MCF 10A (cell line): ENCODE results near the gene CHMP5. TPM values are rescaled to one million over a fixed set of nuclear protein-coding genes. Genes with fewer than 3 reads are reported as not detected.

Experiments
- BruUV-seq: library from RNA; stranded (reverse); fragments of 400-500 nt; replicated peaks from 2 replicates; lab custom pipeline; 2021; lab: Mats Ljungman, UMichigan
- CTCF ChIA-PET: fragments of 300-600 bp; sonication (Branson Sonifier 250); formaldehyde crosslinking; extraction: SDS; loops from one replicate; lab custom pipeline; 2021; ENCODE audit warnings: antibody characterized with exemption, inconsistent platforms; lab: Yijun Ruan, JAX
- POLR2A ChIA-PET: fragments of 300-600, 350-650 bp; sonication (Branson Sonifier 250); formaldehyde crosslinking; extraction: SDS; loops from one replicate; lab custom pipeline; 2020; ENCODE audit warnings: antibody characterized with exemption, inconsistent platforms; lab: Yijun Ruan, JAX
- DNase-seq: peaks from one replicate; pipeline ENCODE4 v3.0.0-alpha.2; 2018; ENCODE audit not compliant: unreplicated experiment
- H3K27ac Mint-ChIP-seq: one replicate; pipeline ENCODE4 v1.8.0; 2022; ENCODE audit warnings: mild to moderate bottlenecking, low read depth, mixed read lengths; ENCODE audit not compliant: unreplicated experiment
- H3K27me3 Mint-ChIP-seq: one replicate; pipeline ENCODE4 v1.8.0; 2022; ENCODE audit warnings: mixed read lengths; ENCODE audit not compliant: insufficient read depth, unreplicated experiment
- H3K36me3 Mint-ChIP-seq: one replicate; pipeline ENCODE4 v1.8.0; 2022; ENCODE audit warnings: mild to moderate bottlenecking, moderate library complexity, mixed read lengths; ENCODE audit not compliant: insufficient read depth, unreplicated experiment
- H3K4me1 Mint-ChIP-seq: one replicate; pipeline ENCODE4 v1.8.0; 2022; ENCODE audit warnings: mixed read lengths; ENCODE audit not compliant: insufficient read depth, unreplicated experiment
- H3K4me3 Mint-ChIP-seq: one replicate; pipeline ENCODE4 v1.8.0; 2022; ENCODE audit warnings: mild to moderate bottlenecking, moderate library complexity, mixed read lengths; ENCODE audit not compliant: unreplicated experiment
- H3K9me3 Mint-ChIP-seq: one replicate; pipeline ENCODE4 v1.8.0; 2022; ENCODE audit warnings: mixed read lengths; ENCODE audit not compliant: unreplicated experiment
- intact Hi-C: fragments of 100-400 bp; cut with micrococcal nuclease; formaldehyde crosslinking; loops from 2 replicates; pipeline ENCODE4 v1.14.1; 2022
- total RNA-seq: library from RNA; stranded (reverse); gene quantifications from 2 replicates; pipeline ENCODE4 v1.2.3, GENCODE V29; 2022
- TF ChIP-seq, protein P1 (sequence below): fragments of 200-600 bp; IDR thresholded peaks from one replicate; pipeline ENCODE4 v1.8.0; 2022; ENCODE audit warnings: antibody characterized with exemption, mild to moderate bottlenecking; ENCODE audit not compliant: unreplicated experiment

CHMP5 gene
- total RNA-seq, 1 experiment from 2014 or later = 67.6 TPM

GRCh38 chr9:33227008-33227398 lies 37.8 kb upstream of the CHMP5 start:
- ChIA-PET POLR2A (interaction anchor here (0.7 to 6.7 kb wide), 11 partner anchors 8 to 247 kb away, joined by 3 to 53 read pairs (median 7); partner anchors contain the start of genes BAG1, CHMP5, NFX1 and NOL6), CTCF (interaction anchor here (0.5 to 3.9 kb wide), 22 partner anchors 10 to 239 kb away, joined by 3 to 32 read pairs (median 5); partner anchors contain the start of genes BAG1, CHMP5 and SMU1)
- Mint-ChIP-seq H3K27me3 (no peaks in the 10 kb centered on the region), H3K36me3 (no peaks in the 10 kb centered on the region), H3K4me1 (peaks cover 45% of the 10 kb centered on the region), H3K4me3 (no peak overlapping the region), H3K27ac (no peak overlapping the region), H3K9me3 (no peaks in the 10 kb centered on the region)
- no peak for DNase-seq
- no TSS peak for BruUV-seq
- intact Hi-C loops = loop anchor here (5.0 to 10.0 kb wide), 2 partner anchors 240 to 642 kb away; no protein-coding TSS in a partner anchor
- TF ChIP-seq, protein P1, sequence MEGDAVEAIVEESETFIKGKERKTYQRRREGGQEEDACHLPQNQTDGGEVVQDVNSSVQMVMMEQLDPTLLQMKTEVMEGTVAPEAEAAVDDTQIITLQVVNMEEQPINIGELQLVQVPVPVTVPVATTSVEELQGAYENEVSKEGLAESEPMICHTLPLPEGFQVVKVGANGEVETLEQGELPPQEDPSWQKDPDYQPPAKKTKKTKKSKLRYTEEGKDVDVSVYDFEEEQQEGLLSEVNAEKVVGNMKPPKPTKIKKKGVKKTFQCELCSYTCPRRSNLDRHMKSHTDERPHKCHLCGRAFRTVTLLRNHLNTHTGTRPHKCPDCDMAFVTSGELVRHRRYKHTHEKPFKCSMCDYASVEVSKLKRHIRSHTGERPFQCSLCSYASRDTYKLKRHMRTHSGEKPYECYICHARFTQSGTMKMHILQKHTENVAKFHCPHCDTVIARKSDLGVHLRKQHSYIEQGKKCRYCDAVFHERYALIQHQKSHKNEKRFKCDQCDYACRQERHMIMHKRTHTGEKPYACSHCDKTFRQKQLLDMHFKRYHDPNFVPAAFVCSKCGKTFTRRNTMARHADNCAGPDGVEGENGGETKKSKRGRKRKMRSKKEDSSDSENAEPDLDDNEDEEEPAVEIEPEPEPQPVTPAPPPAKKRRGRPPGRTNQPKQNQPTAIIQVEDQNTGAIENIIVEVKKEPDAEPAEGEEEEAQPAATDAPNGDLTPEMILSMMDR = no peak

DNA sequence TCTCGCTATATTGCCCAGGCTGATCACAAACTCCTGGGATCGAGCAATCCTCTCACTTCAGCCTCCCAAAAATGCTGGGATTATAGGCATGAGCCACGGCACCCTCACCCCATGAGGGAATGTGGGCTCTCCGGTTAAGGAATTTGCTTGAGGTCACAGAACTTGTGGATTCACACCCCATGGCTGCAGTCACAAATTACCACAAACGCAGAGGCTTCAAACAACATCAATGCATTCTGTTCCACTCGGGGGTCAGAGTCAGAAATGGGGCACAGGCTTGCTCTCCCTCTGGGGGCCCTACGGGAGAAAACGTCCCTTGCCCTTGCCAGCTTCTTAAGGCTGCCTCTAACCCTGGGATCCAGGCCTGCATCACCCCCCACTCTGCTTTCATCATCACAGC lies 37.1 kb upstream of the CHMP5 start:
- Mint-ChIP-seq H3K27me3 (no peaks in the 10 kb centered on the region), H3K27ac (no peak overlapping the region), H3K4me1 (peaks cover 52% of the 10 kb centered on the region), H3K9me3 (no peaks in the 10 kb centered on the region), H3K4me3 (no peak overlapping the region), H3K36me3 (peaks cover 1% of the 10 kb centered on the region)
- POLR2A ChIA-PET = interaction anchor here (1.5 to 11.8 kb wide), 6 partner anchors 37 to 198 kb away, joined by 3 to 387 read pairs (median 8); partner anchors contain the start of genes BAG1 and CHMP5
- intact Hi-C loops = loop anchor here (2.0 to 10.0 kb wide), 3 partner anchors 240 to 643 kb away; no protein-coding TSS in a partner anchor
- CTCF ChIA-PET = interaction anchor here (0.6 to 3.9 kb wide), 13 partner anchors 9 to 394 kb away, joined by 3 to 30 read pairs (median 4); partner anchors contain the start of genes BAG1, CHMP5, NFX1 and NOL6
- DNase-seq = no peak
- TF ChIP-seq, protein P1 = no peak
- no TSS peak for BruUV-seq

- H3K4me3 Mint-ChIP-seq = no peak overlapping the region
- H3K27ac Mint-ChIP-seq = peak overlapping the region; percentile 97
- intact Hi-C loops = loop anchor here (1.0 to 10.0 kb wide), 5 partner anchors 36 to 644 kb away; partner anchors contain the start of gene BAG1
- ChIA-PET POLR2A (interaction anchor here (0.6 to 11.8 kb wide), 16 partner anchors 11 to 254 kb away, joined by 3 to 387 read pairs (median 6); partner anchors contain the start of genes BAG1, CHMP5, NFX1 and NOL6), CTCF (interaction anchor here (0.6 to 3.9 kb wide), 32 partner anchors 9 to 415 kb away, joined by 3 to 30 read pairs (median 3); partner anchors contain the start of genes BAG1, CHMP5, NFX1 and NOL6)
- no TSS peak for BruUV-seq
- peaks cover 6% of the 10 kb centered on the region for H3K36me3 Mint-ChIP-seq
- H3K4me1 Mint-ChIP-seq = peaks cover 60% of the 10 kb centered on the region
- H3K9me3 Mint-ChIP-seq = no peaks in the 10 kb centered on the region
- TF ChIP-seq, protein P1 = no peak
- H3K27me3 Mint-ChIP-seq = no peaks in the 10 kb centered on the region
- DNase-seq = no peak
Observed at GRCh38 chr9:33228606-33229005, 36.2 kb upstream of the CHMP5 start.

GRCh38 chr9:33229359-33230114 lies 35.3 kb upstream of the CHMP5 start:
- ChIA-PET POLR2A (interaction anchor here (0.5 to 11.8 kb wide), 17 partner anchors 12 to 948 kb away, joined by 3 to 387 read pairs (median 7); partner anchors contain the start of genes B4GALT1, BAG1, CHMP5 and NFX1), CTCF (interaction anchor here (0.7 to 3.9 kb wide), 17 partner anchors 22 to 242 kb away, joined by 3 to 30 read pairs (median 4); partner anchors contain the start of genes BAG1, CHMP5 and NFX1)
- intact Hi-C loops = loop anchor here (1.0 to 10.0 kb wide), 5 partner anchors 35 to 645 kb away; partner anchors contain the start of gene BAG1
- H3K27me3 Mint-ChIP-seq = no peaks in the 10 kb centered on the region
- no peaks in the 10 kb centered on the region for H3K9me3 Mint-ChIP-seq
- peak overlapping the region; percentile 97 for H3K27ac Mint-ChIP-seq
- peaks cover 12% of the 10 kb centered on the region for H3K36me3 Mint-ChIP-seq
- no TSS peak for BruUV-seq
- H3K4me1 Mint-ChIP-seq = peaks cover 69% of the 10 kb centered on the region
- TF ChIP-seq, protein P1 = peak; percentile 91
- peak overlapping the region; percentile 61 for H3K4me3 Mint-ChIP-seq
- DNase-seq = peak; percentile 99
